ENCODE data around the gene FAF1.

The FAF1 gene

GRCh38 chr1:50436489-50436888 lies 523.6 kb downstream of the FAF1 start:
- Histone ChIP-seq H3K27me3 (ENCODE audit: low read length) (no peaks in the 10 kb centered on the region), H3F3A (ENCODE audit: insufficient read depth) (no peaks in the 10 kb centered on the region), H4K20me1 (ENCODE audit: low read depth, low read length) (no peaks in the 10 kb centered on the region), H2AFZ (ENCODE audit: low read depth, low read length, severe bottlenecking) (no peak overlapping the region), H3K27ac (ENCODE audit: low read depth, low read length) (no peak overlapping the region), H3K9ac (ENCODE audit: low read length) (no peak overlapping the region), H3K9me2 (replicated peaks; ENCODE audit: insufficient read depth, low read length) (no peaks in the 10 kb centered on the region), H3K4me3 (ENCODE audit: insufficient read depth, low read length, poor library complexity, severe bottlenecking) (no peak overlapping the region), H3K9me3 (ENCODE audit: insufficient read depth, low read length) (no peaks in the 10 kb centered on the region), H3K4me2 (ENCODE audit: low read depth, low read length, poor library complexity, severe bottlenecking) (no peak overlapping the region), H3K36me3 (ENCODE audit: low read length) (no peaks in the 10 kb centered on the region; the same call in 1 of the 2 replicates), H3K79me2 (ENCODE audit: insufficient read depth, low read length) (no peaks in the 10 kb centered on the region)
- TF ChIP-seq EZH2phosphoT487 (conservative IDR thresholded peaks at IDR 0.05; ENCODE audit: low read length) (no peak), CTCF (IDR thresholded peaks at IDR 0.05; ENCODE audit: insufficient read depth, low read length, poor library complexity, severe bottlenecking) (no peak)

GRCh38 chr1:50430010-50430405 lies 530.1 kb downstream of the FAF1 start:
- no peaks in the 10 kb centered on the region for H3K9me2 ChIP-seq (replicated peaks; ENCODE audit: insufficient read depth, low read length)
- H3F3A ChIP-seq (ENCODE audit: insufficient read depth): no peaks in the 10 kb centered on the region
- H3K27ac ChIP-seq (ENCODE audit: low read depth, low read length): no peak overlapping the region
- no peak overlapping the region for H3K4me3 ChIP-seq (ENCODE audit: insufficient read depth, low read length, poor library complexity, severe bottlenecking)
- no peak overlapping the region for H3K9ac ChIP-seq (ENCODE audit: low read length)
- H4K20me1 ChIP-seq (ENCODE audit: low read depth, low read length): no peaks in the 10 kb centered on the region
- H3K36me3 ChIP-seq (ENCODE audit: low read length): no peaks in the 10 kb centered on the region
- TF ChIP-seq CTCF (IDR thresholded peaks at IDR 0.05; ENCODE audit: insufficient read depth, low read length, poor library complexity, severe bottlenecking): no peak
- TF ChIP-seq EZH2phosphoT487 (conservative IDR thresholded peaks at IDR 0.05; ENCODE audit: low read length): no peak
- no peaks in the 10 kb centered on the region for H3K27me3 ChIP-seq (ENCODE audit: low read length)
- H3K4me2 ChIP-seq (ENCODE audit: low read depth, low read length, poor library complexity, severe bottlenecking): no peak overlapping the region
- no peaks in the 10 kb centered on the region for H3K9me3 ChIP-seq (ENCODE audit: insufficient read depth, low read length)
- no peaks in the 10 kb centered on the region for H3K79me2 ChIP-seq (ENCODE audit: insufficient read depth, low read length)
- H2AFZ ChIP-seq (ENCODE audit: low read depth, low read length, severe bottlenecking): no peak overlapping the region

GRCh38 chr1:50427818-50428779 lies 532.0 kb downstream of the FAF1 start:
- H3K4me2 ChIP-seq (ENCODE audit: low read depth, low read length, poor library complexity, severe bottlenecking): no peak overlapping the region
- no peak overlapping the region for H3K4me3 ChIP-seq (ENCODE audit: insufficient read depth, low read length, poor library complexity, severe bottlenecking)
- no peaks in the 10 kb centered on the region for H4K20me1 ChIP-seq (ENCODE audit: low read depth, low read length)
- no peaks in the 10 kb centered on the region for H3K79me2 ChIP-seq (ENCODE audit: insufficient read depth, low read length)
- H3K9me2 ChIP-seq (replicated peaks; ENCODE audit: insufficient read depth, low read length): no peaks in the 10 kb centered on the region
- no peaks in the 10 kb centered on the region for H3F3A ChIP-seq (ENCODE audit: insufficient read depth)
- no peak overlapping the region for H2AFZ ChIP-seq (ENCODE audit: low read depth, low read length, severe bottlenecking)
- H3K36me3 ChIP-seq (ENCODE audit: low read length): no peaks in the 10 kb centered on the region
- no peak for TF ChIP-seq CTCF (IDR thresholded peaks at IDR 0.05; ENCODE audit: insufficient read depth, low read length, poor library complexity, severe bottlenecking)
- no peak for TF ChIP-seq EZH2phosphoT487 (conservative IDR thresholded peaks at IDR 0.05; ENCODE audit: low read length)
- no peak overlapping the region for H3K27ac ChIP-seq (ENCODE audit: low read depth, low read length)
- no peaks in the 10 kb centered on the region for H3K9me3 ChIP-seq (ENCODE audit: insufficient read depth, low read length)
- no peaks in the 10 kb centered on the region for H3K27me3 ChIP-seq (ENCODE audit: low read length)
- H3K9ac ChIP-seq (ENCODE audit: low read length): no peak overlapping the region
